ENCODE measurements around the gene FLVCR2.

The FLVCR2 gene

GRCh38 chr14:75559045-75559444 lies 19.4 kb upstream of the FLVCR2 start:
- no peak for DNase-seq

DNA sequence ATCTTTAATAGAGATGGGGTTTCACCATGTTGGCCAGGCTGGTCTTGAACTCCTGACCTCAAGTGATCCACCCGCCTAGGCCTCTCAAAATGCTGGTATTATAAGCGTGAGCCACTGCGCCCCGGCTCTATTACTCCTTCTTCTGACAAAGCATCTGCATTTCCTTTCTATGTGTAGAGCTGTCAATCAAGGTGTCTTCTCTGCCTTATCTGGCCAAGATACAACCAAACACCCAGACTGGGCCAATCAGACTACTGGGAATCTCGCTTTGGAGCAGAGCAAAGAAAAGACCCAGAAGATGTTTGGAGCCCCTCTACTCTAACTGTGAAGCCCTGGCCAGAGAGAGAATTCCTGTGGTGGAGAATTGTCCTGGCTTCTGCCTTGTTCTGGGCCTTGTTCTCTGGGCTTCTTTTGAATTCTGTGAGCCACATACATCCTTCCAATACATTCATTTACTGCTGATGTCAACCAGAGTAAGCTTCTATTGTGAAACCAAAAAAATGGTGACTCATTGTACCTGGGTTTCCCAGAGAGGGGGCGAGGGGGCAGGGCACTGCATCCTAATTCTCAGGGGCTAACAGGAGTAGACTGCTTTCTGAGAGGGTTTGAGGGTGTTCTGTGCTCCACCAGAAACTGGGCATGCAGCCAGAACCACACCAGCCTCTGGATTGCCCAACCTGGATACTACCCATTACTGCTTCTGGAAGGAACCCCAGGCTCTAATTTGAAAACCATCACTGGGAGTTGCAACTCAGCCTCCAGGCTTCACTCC lies 18.8 kb upstream of the FLVCR2 start:
- DNase-seq: no peak

GRCh38 chr14:75561013-75561432 lies 17.4 kb upstream of the FLVCR2 start:
- DNase-seq: peak; percentile 31

GRCh38 chr14:75562089-75562488 lies 16.3 kb upstream of the FLVCR2 start:
- no peak for DNase-seq

GRCh38 chr14:75562489-75562888 lies 15.9 kb upstream of the FLVCR2 start:
- no peak for DNase-seq

DNA sequence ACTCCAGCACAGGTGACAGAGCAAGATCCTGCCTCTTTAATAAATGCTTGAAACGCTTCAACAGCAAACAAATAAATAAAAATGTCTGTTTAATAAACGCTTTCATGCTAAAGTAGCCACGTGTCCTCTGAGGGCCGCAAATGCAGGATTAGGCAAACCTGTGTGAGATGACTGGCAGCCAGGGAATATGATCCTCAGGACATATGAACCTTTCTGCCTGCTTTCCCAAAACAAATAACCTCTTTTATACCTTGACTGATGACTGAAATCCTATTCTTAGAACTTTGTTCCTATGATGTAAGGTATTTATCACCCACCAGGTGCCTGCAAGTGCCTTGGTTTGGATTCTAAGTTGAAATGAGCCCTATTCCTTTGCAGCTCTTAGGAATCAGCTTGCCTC lies 14.5 kb upstream of the FLVCR2 start:
- DNase-seq: no peak

DNA sequence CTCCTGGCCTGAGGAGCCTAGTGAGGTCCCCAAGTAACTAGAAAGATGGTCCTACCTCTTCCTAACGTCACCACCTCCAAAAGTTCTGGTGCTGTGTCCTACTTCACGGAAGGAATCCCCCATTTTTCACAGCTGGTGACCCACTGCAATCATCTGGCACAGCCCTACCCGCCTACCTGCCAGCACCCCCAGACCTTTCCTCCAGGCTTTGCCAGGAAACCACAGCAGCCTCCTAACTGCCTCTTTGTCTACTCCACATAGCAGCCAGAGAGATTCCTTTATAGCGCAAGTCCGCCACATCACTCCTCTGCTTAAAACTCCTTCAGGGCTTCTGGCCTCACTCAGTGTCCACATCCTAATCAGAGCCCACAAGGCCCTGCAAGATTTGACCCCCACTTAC lies 13.4 kb upstream of the FLVCR2 start:
- no peak for DNase-seq

DNA sequence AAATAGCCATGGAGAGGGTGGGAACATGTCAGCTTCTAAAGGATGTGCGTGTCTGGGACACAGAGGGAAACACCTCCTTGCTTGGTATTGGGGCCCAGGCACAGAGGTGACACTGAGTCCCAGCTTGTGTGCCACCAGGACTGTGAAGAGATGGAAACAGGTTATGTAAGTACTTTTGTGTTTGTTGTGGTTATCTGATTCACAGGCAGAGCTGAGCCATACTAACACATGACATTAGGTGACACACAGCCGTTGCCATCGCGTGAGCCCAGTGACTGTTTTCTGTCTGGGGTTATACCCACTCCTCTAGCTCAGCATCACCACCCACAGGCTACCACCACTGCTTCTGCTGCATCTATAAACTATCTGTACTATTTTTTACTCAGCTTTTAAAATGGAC lies 12.1 kb upstream of the FLVCR2 start:
- DNase-seq: peak; percentile 58

GRCh38 chr14:75566752-75567151 lies 11.7 kb upstream of the FLVCR2 start:
- no peak for DNase-seq

- DNase-seq: no peak
Observed at GRCh38 chr14:75568140-75568539, 10.3 kb upstream of the FLVCR2 start.

GRCh38 chr14:75568791-75569190 lies 9.6 kb upstream of the FLVCR2 start:
- DNase-seq: no peak

- DNase-seq: peak; percentile 30
Observed at GRCh38 chr14:75570797-75571196, 7.6 kb upstream of the FLVCR2 start.

DNA sequence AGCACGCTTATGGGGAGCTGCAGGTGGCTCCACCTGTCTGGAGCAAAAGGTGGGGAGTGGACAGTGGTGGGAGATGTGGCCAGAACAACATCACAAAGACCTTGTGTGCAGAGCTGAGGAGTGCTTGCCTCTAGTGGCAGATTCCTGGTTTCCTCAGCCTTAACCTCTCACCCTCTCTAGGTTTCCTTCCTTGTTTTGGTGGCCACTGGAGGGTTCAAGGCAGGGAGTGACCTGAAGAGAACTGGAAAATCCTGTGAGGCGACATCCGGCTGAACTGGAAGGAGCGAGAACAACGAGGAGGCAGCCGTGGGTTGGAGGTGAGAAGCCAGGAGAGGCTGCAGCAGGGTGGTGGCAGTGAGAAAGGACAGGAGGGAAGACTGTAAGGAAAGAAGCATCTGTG lies 6.3 kb upstream of the FLVCR2 start:
- DNase-seq: no peak

DNA sequence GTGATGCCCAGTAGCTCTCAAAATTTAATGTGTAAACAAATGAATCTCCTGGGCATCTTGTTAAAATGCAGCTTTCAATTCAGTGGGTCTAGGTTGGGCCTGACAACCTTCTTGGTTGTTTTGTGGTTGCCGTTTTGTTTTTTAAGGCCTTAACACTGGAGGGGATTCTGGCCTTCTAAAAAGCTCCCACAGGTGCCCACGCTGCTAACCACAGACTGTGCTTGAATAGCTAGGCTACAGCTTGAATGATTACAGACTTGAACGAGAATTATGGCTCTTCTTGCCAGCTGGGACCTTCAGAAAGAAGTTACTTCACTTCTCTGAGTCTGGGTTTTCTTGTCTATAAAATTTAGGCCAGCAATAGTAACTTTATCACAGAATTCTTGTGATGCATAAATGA lies 1.3 kb upstream of the FLVCR2 start:
- no peak for DNase-seq

- peak; percentile 70 for DNase-seq
Observed at GRCh38 chr14:75577729-75578101, 705 bp upstream of the FLVCR2 start.

GRCh38 chr14:75578786-75579337 lies 442 bp downstream of the FLVCR2 start:
- no peak for DNase-seq

GRCh38 chr14:75579338-75579864 lies 981 bp downstream of the FLVCR2 start:
- DNase-seq: no peak

DNA sequence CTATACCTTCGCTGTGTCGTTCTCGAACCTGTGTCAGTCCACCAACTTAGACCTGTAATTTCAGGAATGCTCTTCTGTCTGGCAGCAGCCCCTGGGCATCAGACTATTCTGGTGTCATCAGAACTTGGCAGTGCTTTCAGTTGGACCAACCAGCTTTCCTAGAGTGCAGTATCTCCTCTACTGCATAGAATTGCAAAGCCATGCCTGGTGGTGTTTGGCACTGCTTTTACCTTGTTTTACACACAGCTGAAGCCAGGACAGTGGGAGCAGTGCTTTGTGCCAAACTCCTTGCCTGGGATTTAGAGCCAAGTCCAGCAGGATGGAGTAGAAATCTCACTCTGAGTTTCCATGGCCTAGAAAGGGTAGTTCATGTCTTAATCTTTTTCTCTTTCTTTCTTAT lies 1.5 kb downstream of the FLVCR2 start:
- no peak for DNase-seq

- no peak for DNase-seq
Observed at GRCh38 chr14:75587388-75587787, 9.0 kb downstream of the FLVCR2 start.

DNA sequence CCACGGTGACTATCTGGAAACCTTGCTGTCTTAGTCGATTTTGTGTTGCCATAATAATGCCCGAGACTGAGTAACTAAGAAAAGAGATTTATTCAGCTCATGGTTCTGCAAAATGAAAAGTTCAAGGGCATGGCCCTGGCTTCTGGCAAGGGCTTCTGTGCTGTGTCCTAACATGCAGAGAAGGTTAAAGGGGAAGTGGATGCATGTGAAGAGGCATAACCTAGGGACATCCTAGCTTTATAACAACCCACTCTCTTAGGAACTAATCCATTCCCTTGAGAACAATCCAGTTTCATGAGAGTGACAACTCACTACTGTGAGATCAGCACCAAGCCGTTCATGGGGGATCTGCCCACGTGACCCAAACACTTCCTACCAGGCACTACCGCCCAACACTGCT lies 11.5 kb downstream of the FLVCR2 start:
- no peak for DNase-seq

DNA sequence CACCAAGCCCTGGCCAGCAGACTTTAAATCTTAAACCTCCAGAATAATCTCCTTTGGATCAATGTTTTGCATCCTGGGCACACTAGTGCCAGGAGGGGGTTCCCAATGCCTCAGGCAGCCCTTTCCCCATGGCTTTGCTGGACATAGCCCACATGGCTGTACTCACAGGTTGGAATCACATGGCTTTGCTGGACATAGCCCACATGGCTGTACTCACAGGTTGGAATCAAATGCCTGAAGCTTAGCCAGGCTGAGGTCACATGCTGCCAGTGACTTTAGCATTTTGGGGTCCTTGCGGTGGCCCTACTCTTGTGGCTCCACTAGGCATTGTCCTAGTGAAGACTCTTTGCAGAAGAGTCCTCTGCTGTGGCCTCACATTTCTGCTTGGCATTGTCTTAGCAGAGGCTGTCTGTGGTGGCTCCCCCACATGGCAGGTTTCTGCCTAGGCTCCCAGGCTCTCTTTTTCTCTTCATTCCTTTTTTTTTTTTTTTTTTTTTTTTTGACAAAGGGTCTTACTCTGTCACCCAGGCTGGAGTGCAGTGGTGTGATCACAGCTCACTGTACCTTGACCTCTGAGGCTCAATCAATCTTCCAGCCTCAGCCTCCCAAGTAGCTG lies 13.0 kb downstream of the FLVCR2 start:
- no peak for DNase-seq

- DNase-seq: no peak
Observed at GRCh38 chr14:75591987-75592575, 13.7 kb downstream of the FLVCR2 start.

DNA sequence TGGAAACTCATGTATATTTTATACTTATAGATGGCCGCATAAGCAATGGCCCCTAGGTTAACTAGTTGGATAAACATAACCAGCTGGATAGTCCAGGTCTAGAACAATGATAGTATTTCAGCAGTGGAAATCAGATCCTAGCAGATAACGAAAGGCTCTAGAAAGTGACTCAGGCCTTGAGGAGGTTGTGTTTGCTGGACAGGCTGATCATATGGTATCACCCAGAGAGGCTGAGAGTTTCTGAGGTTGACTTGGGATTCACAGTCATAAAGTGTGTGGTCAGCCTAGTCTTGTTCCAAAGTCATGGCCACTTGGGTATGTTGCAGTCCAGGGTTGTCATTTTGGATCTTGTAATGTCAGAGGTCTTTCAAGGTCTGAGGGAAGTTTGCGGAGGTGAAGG lies 16.8 kb downstream of the FLVCR2 start:
- DNase-seq: no peak

DNA sequence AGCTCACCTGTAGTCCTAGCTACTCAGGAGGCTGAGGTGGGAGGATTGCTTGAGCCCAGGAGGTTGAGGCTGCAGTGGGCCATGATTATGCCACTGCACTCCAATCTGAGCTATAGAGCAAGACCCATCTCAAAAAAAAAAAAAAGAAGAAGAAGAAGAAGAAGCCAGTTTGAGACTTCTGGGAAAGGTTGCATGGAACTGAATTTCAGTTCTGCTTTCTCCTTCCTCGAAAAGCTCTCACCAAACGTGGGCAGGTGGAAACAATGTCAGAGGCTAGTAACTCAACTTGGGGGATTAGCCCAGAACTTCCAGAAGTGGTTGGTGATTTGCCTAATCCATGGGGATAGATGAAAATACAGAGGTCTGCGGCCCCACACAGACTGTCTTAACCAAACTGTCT lies 18.7 kb downstream of the FLVCR2 start:
- no peak for DNase-seq
